BJ (cell line): ENCODE measurements around the gene AGBL5. TPM values are rescaled to one million over a fixed set of nuclear protein-coding genes. Genes with fewer than 3 reads are reported as not detected.

Source experiments
- CTCF ChIA-PET: fragments of 350-600 bp; formaldehyde crosslinking; extraction: SDS; loops from one replicate; lab custom pipeline; 2021; ENCODE audit warnings: antibody characterized with exemption, inconsistent platforms; lab: Yijun Ruan, JAX
- POLR2A ChIA-PET: fragments of 300-600 bp; sonication (Branson Sonifier 250); formaldehyde crosslinking; extraction: SDS; loops from one replicate; lab custom pipeline; 2021; ENCODE audit warnings: antibody characterized with exemption; lab: Charles Lee
- DNase-seq: peaks from one replicate; pipeline ENCODE4 v3.0.0-alpha.2; 2011; ENCODE audit warnings: low read depth
- H3K27me3 ChIP-seq: 2 replicates; pipeline ENCODE4 v1.6.0; 2011; ENCODE audit warnings: low read length; ENCODE audit not compliant: control insufficient read depth, insufficient read depth
- H3K36me3 ChIP-seq: 2 replicates; pipeline ENCODE4 v1.5.1; 2011; ENCODE audit warnings: low read length; ENCODE audit not compliant: control insufficient read depth, insufficient read depth
- H3K4me3 ChIP-seq: 2 replicates; pipeline ENCODE4 v1.5.1; 2011; ENCODE audit warnings: low read depth, mild to moderate bottlenecking, control low read depth, low read length
- polyA plus RNA-seq: library from polyadenylated mRNA; depleted of rRNA; stranded (reverse); fragments of >200 nt; gene quantifications from 2 replicates; pipeline ENCODE4 v1.2.3, GENCODE V29; 2011
- TF ChIP-seq, protein P1 (sequence below): IDR thresholded peaks from 2 replicates; pipeline ENCODE4 v1.5.1; 2011; ENCODE audit warnings: low read depth, mild to moderate bottlenecking, control low read depth, inconsistent platforms, low read length, moderate library complexity; ENCODE audit not compliant: insufficient read depth

Gene AGBL5
- polyA plus RNA-seq, 1 experiment: 32.7 TPM

DNA sequence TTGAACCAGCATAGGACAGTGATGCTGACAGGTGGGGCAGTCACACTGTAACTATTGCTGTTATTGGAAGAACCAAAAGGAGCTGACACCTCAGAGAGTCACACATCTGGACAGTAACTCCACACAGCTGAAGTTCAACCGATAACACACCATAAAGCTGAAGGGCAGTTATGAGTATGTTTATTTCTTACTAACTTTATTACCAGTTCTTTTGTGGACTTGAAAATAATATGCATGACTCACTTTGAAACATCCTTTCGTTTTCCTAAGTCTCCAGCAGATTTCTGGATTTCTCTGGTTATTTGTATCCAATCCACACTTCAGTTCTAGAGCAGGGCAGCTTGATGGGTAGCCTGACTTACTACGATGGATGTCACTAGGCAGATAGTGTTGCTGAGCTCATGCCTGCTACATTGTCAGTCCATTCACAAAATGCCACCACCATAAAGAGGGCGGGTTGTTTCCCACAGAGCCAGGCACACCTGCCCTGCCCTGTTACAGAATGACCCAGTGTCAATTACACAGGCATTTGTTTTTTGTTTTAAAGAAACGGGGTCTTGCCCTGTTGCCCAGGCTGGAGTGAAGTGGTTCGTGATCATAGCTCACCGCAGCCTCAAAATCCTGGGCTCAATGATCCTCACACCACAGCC, 8.4 kb upstream of the AGBL5 start:
- Histone ChIP-seq H3K36me3 (peaks cover 31% of the 10 kb centered on the region), H3K4me3 (no peak overlapping the region), H3K27me3 (no peaks in the 10 kb centered on the region)
- ChIA-PET CTCF (interaction anchor here (0.9 to 2.8 kb wide), 4 partner anchors 8 to 40 kb away, joined by 3 to 11 read pairs (median 7); partner anchors contain the start of gene AGBL5), POLR2A (interaction anchor here (0.6 kb wide), 1 partner anchor 358 kb away, joined by 3 read pairs; no protein-coding TSS in a partner anchor)
- no peak for DNase-seq
- TF ChIP-seq, protein P1, sequence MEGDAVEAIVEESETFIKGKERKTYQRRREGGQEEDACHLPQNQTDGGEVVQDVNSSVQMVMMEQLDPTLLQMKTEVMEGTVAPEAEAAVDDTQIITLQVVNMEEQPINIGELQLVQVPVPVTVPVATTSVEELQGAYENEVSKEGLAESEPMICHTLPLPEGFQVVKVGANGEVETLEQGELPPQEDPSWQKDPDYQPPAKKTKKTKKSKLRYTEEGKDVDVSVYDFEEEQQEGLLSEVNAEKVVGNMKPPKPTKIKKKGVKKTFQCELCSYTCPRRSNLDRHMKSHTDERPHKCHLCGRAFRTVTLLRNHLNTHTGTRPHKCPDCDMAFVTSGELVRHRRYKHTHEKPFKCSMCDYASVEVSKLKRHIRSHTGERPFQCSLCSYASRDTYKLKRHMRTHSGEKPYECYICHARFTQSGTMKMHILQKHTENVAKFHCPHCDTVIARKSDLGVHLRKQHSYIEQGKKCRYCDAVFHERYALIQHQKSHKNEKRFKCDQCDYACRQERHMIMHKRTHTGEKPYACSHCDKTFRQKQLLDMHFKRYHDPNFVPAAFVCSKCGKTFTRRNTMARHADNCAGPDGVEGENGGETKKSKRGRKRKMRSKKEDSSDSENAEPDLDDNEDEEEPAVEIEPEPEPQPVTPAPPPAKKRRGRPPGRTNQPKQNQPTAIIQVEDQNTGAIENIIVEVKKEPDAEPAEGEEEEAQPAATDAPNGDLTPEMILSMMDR: no peak

DNA sequence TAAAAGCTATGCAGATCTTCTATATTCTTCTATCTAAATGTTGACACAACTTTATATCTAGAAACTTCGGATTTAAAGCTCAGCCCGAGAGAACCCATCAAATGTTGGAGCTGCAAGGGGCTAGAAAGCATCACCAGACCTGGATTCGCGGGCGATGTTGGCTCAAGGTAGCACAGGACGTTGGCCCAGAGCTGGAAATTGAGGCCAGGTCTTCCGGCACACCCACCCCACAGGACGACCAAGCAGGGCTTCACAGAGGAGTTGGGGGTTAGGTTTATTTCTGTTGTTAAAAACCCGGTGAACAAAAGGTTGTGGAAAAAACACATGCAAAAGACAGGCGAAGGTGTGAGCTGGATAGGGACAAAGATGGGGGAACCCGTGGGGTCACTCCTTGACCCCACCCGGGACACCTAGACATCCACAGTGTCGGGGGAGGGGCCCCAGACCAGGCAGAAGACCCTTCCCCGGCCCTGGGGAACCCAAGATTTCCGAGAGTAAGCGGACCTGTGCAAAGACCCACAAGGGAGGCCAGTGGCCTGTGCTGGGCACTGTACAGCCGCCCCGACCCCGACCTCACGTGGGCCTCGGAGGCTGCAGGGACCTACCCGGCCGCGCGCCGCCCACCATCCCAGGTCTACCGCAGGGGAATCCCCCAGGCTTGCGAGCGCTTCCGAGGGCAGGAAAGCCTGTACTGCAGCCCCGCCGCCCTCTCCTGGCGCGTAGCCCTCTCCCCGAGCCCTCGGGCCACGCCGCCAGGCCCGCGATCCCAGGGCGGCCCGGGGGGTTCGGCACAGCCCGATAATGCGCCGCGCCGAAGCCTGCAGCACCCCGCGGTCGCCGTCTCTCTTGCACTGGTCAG, 1.8 kb upstream of the AGBL5 start:
- TF ChIP-seq, protein P1: no peak
- POLR2A ChIA-PET: interaction anchor here (0.7 to 1.2 kb wide), 3 partner anchors 16 to 305 kb away, joined by 3 to 4 read pairs (median 3); no protein-coding TSS in a partner anchor
- H3K27me3 ChIP-seq: no peaks in the 10 kb centered on the region

DNA sequence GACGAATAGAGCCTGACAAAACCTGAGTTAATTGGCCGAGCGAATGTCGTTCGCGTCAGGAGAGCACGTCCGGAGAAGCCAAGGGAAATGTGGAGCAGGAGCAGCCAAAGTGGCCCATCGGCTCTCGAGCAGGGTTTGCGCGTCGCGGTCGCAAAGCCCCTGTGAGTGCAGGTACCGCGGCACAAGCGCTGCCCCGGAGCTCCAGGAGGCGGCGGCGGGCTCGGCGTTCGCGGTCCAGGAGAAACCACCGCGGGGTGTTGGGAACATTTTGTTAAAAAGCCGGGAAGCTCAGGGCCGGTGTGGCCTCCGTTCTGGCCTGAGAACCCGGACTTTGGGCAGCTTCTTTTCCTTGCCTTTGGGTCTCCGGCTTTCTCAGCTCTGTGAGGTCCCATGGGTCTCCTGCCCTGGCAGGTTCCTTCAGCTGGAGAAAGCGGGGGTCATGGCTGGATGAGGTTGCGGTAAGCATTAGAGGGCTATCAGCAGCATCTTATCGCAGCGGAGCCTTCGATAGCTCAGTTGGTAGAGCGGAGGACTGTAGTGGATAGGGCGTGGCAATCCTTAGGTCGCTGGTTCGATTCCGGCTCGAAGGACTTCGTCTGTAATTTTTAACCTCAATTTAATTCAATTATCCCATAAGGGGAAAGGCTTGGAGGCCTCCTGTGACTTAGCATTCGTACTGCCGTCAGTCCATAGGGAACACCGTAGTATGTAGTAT, 1.0 kb upstream of the AGBL5 start:
- H3K4me3 ChIP-seq: peak overlapping the region; percentile 66
- ChIA-PET CTCF (interaction anchor here (1.0 to 3.2 kb wide), 12 partner anchors 9 to 89 kb away, joined by 3 to 28 read pairs (median 6); partner anchors contain the start of genes KHK and TMEM214), POLR2A (interaction anchor here (0.7 to 1.4 kb wide), 4 partner anchors 11 to 304 kb away, joined by 3 to 7 read pairs (median 3); partner anchors contain the start of gene EMILIN1)
- TF ChIP-seq, protein P1: peak; percentile 53; the same call in 1 of the 2 replicates
- no peaks in the 10 kb centered on the region for H3K27me3 ChIP-seq
- DNase-seq: no peak
- peaks cover 10% of the 10 kb centered on the region for H3K36me3 ChIP-seq

More for the DNA sequence above, 1.8 kb upstream of the AGBL5 start:
- CTCF ChIA-PET: interaction anchor here (1.0 to 3.2 kb wide), 11 partner anchors 8 to 88 kb away, joined by 3 to 28 read pairs (median 8); partner anchors contain the start of genes KHK and TMEM214
- H3K36me3 ChIP-seq: peaks cover 4% of the 10 kb centered on the region; the same call in 1 of the 2 replicates
- DNase-seq: no peak
- H3K4me3 ChIP-seq: peak overlapping the region; percentile 57

DNA sequence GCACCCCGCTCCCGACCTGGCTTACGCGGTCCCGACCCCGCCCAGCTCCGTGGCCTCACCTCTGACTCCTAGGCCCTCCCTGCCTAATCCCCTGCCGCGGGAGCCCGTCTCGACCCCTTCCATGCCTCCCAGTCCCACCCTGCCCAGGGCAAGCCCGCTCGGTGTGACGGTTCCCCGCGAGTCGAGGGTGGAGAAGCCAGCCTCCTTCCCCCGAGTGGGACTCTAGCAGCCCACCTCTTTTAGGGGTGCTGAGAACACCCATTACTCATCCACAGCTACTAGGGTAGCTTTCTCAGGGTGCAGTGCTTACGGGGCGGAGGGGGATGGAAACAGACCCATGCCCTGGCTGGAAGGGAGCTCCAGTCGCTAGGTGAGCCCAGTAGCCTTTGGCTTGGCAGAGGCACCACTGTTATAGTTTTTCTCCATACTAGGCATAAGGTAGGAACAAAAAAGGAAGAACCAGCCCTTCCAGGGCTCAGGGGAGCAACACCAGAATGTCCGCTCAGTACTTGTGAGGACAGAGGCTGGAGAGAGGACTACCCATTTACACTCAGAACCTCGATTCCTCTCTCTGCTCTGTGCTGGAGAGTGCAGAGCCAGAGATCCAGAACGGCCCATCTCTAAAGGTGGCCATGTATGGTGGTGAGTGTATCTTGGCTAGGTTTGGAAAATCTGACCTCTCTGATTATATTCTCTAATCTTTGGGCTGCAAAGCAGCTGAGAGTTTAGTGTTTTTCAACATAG, 606 bp downstream of the AGBL5 start:
- Histone ChIP-seq H3K4me3 (peak overlapping the region; percentile 66), H3K36me3 (peaks cover 14% of the 10 kb centered on the region), H3K27me3 (no peaks in the 10 kb centered on the region)
- ChIA-PET POLR2A (interaction anchor here (1.0 to 1.1 kb wide), 2 partner anchors 10 to 13 kb away, joined by 5 to 7 read pairs; no protein-coding TSS in a partner anchor), CTCF (interaction anchor here (0.5 to 3.2 kb wide), 8 partner anchors 10 to 404 kb away, joined by 3 to 28 read pairs (median 6); partner anchors contain the start of genes KHK and TMEM214)
- TF ChIP-seq, protein P1: no peak
- no peak for DNase-seq
